Vagina (tissue), 2 donors: ENCODE data around the gene KRT28.

Experiments
- CTCF ChIP-seq, 3 experiments: fragments of 450-650 bp in 2 of 3; fragments of 200-600 bp in 1 of 3; sonication (generic) in 1 of 3; IDR thresholded peaks; one replicate each; pipeline ENCODE4 v1.5.1; 2017 to 2019; ENCODE audit warnings: antibody characterized with exemption in 3 of 3, mild to moderate bottlenecking in 2 of 3, moderate library complexity in 2 of 3
- POLR2A ChIP-seq, 2 donors: fragments of 450-650 bp; IDR thresholded peaks; one replicate each; pipeline ENCODE4 v1.6.1; 2017; ENCODE audit warnings: antibody characterized with exemption in 2 of 2, mild to moderate bottlenecking in 2 of 2, moderate library complexity in 2 of 2
- POLR2AphosphoS5 ChIP-seq, 2 donors: sonication (generic); formaldehyde crosslinking; IDR thresholded peaks; one replicate each; pipeline ENCODE4 v1.9.0; 2017; ENCODE audit warnings: antibody characterized with exemption in 2 of 2, mild to moderate bottlenecking in 2 of 2, low read depth in 1 of 2; ENCODE audit not compliant: insufficient read depth in 1 of 2

- TF ChIP-seq CTCF (IDR thresholded peaks at IDR 0.05) (no peak), POLR2A (IDR thresholded peaks at IDR 0.05) (no peak), POLR2AphosphoS5 (IDR thresholded peaks at IDR 0.05; ENCODE audit: insufficient read depth in 1 of 2, low read depth in 1 of 2) (no peak)
Observed at GRCh38 chr17:40799859-40800258, at the start of gene KRT28.
